Suprapubic skin (tissue), 4 donors: Measurements from ENCODE around the gene FAAP20. TPM values are rescaled to one million over a fixed set of nuclear protein-coding genes. Genes with fewer than 3 reads are reported as not detected.
A peak's percentile ranks its signal among the peaks of the same experiment; 100 is the strongest.

ENCODE experiments used
- DNase-seq, 2 donors: peaks; one replicate each; pipeline ENCODE4 v3.0.0-alpha.2; 2019; ENCODE audit warnings: low spot score in 2 of 2
- H3K27ac ChIP-seq: fragments of 200-600 bp; sonication (generic); one replicate; pipeline ENCODE4 v1.5.1; 2019
- H3K27me3 ChIP-seq: fragments of 200-600 bp; sonication (generic); one replicate; pipeline ENCODE4 v1.5.1; 2019
- H3K36me3 ChIP-seq: fragments of 200-600 bp; sonication (generic); one replicate; pipeline ENCODE4 v1.5.1; 2019
- H3K4me1 ChIP-seq: fragments of 200-600 bp; sonication (generic); one replicate; pipeline ENCODE4 v1.5.1; 2019
- H3K4me3 ChIP-seq: fragments of 200-600 bp; sonication (generic); one replicate; pipeline ENCODE4 v1.5.1; 2019; ENCODE audit warnings: mild to moderate bottlenecking
- H3K9me3 ChIP-seq: fragments of 200-600 bp; sonication (generic); one replicate; pipeline ENCODE4 v1.5.1; 2019
- EP300 ChIP-seq: sonication (generic); formaldehyde crosslinking; IDR thresholded peaks from one replicate; pipeline ENCODE4 v1.6.1; 2017; ENCODE audit warnings: antibody characterized with exemption
- POLR2A ChIP-seq, 2 donors: fragments of 450-650 bp; IDR thresholded peaks; one replicate each; pipeline ENCODE4 v1.6.1; 2017; ENCODE audit warnings: antibody characterized with exemption in 2 of 2, mild to moderate bottlenecking in 2 of 2, moderate library complexity in 2 of 2
- POLR2AphosphoS5 ChIP-seq, 3 donors: sonication (generic); formaldehyde crosslinking; IDR thresholded peaks; one replicate each; pipeline ENCODE4 v1.6.1; 2017; ENCODE audit warnings: antibody characterized with exemption in 3 of 3
- WGBS: methylation state at CpG from one replicate; pipeline ENCODE4 v1.1.5; 2018; 5-methylcytosine and 5-hydroxymethylcytosine counted together
- total RNA-seq, 4 donors: library from RNA; depleted of rRNA; stranded (reverse); fragments of >200 nt; gene quantifications; one replicate each; pipeline ENCODE4 v1.1.0, GENCODE V29; 2016
- TF ChIP-seq, protein P1 (sequence below), 2 donors: fragments of 200-600 bp in 1 of 2; fragments of 450-650 bp in 1 of 2; sonication (generic) in 1 of 2; IDR thresholded peaks; one replicate each; pipeline ENCODE4 v1.5.1; 2016 to 2019; ENCODE audit warnings: antibody characterized with exemption in 2 of 2, mild to moderate bottlenecking in 1 of 2, moderate library complexity in 1 of 2

The FAAP20 gene
- total RNA-seq, 4 donors from 2014 or later, result 18.6 to 47.3 (median 24.9) TPM

DNA sequence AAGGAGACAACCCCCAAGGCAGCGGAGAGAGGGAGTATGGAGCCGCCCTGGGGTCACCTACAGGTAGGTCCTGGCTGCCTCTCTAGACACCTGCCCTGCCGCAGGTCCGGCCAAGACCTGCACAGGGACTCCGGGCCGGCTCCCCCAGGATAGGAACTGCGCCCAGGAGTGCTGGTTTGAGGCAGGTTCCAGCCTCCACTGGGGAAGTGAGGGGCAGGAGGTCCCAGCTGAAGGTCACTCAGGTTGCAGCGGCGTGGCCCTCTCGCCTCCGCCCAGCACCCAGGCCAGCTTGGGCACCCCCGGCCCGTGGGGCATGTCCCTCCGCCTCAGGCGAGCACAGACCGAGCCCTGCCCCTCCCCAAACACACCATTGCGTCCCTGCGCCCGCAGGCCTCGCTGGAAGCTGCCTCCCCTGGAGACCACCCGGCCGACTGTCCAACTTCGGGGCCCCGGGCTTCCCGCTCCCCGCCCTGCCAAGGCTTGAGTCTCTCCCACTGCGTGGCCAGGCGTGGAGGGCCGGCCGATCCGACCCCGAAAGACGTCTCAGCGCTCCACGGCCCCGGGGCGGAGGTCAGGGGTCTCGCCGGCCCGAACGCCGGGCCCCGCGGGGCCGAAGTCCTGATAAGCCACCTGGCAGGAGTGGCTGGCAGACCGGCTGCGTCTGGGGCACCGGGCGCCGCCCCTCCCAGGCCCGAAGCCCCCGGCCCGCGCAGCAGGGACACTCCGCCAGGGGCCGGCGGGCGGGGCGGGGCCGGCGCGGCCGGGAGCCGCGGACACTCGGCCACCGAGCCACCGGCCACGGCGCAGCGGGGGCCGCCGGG is 32.2 kb upstream of the FAAP20 start:
- H3K9me3 ChIP-seq, result no peaks in the 10 kb centered on the region
- no peaks in the 10 kb centered on the region for H3K27me3 ChIP-seq
- H3K36me3 ChIP-seq, result no peaks in the 10 kb centered on the region
- peak in 1 of 2 donors; percentile 83 for DNase-seq
- TF ChIP-seq POLR2AphosphoS5 (IDR thresholded peaks at IDR 0.05) (no peak), EP300 (no peak), POLR2A (IDR thresholded peaks at IDR 0.05) (no peak)
- TF ChIP-seq, protein P1, sequence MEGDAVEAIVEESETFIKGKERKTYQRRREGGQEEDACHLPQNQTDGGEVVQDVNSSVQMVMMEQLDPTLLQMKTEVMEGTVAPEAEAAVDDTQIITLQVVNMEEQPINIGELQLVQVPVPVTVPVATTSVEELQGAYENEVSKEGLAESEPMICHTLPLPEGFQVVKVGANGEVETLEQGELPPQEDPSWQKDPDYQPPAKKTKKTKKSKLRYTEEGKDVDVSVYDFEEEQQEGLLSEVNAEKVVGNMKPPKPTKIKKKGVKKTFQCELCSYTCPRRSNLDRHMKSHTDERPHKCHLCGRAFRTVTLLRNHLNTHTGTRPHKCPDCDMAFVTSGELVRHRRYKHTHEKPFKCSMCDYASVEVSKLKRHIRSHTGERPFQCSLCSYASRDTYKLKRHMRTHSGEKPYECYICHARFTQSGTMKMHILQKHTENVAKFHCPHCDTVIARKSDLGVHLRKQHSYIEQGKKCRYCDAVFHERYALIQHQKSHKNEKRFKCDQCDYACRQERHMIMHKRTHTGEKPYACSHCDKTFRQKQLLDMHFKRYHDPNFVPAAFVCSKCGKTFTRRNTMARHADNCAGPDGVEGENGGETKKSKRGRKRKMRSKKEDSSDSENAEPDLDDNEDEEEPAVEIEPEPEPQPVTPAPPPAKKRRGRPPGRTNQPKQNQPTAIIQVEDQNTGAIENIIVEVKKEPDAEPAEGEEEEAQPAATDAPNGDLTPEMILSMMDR (IDR thresholded peaks at IDR 0.05), result no peak
- H3K4me1 ChIP-seq, result peaks cover 36% of the 10 kb centered on the region
- WGBS, result 23% methylated on average over 6 of the region's 73 CpGs
- H3K27ac ChIP-seq, result peak overlapping the region; percentile 98
- peak overlapping the region; percentile 82 for H3K4me3 ChIP-seq

DNA sequence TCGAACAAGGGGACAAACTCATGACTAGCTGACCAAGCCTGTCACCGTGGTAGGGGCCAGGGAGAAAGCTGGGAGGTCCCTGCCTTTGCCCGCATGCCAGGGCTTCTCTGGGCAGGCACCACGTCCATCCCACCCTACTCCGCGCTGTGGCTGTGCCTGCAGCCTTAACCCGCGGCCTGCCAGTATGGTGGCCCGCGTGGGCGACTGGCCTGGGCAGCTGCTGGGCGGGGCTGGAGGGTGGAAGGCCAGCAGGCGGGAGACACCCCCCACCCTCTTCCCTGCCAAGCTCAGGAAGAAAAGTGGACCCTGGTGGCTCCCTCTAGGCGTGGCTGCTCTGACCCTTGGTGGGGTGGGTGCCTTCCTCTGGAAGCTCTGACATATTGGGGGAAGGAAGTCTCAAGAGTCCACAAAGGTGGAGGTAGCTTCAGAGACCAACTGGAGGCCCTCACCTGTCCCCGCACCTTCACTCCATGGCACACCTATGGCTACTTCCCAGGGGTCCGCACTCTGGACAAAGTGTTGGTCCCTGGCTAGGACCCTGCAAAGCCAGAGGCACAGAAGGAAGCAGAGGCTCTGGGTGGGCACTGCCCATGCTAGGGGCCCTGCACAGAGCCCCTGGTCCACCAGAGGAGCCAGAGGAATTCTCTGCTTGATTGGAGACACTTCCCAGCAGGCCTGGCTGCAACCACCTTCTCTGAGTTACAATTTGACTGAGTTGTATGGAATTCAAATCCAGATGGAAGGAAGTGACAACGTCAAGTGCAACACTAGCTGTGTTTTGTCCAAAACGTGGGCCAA is 30.3 kb upstream of the FAAP20 start:
- TF ChIP-seq, protein P1 (IDR thresholded peaks at IDR 0.05), result no peak
- no peak for TF ChIP-seq POLR2AphosphoS5 (IDR thresholded peaks at IDR 0.05)
- no peak for TF ChIP-seq EP300
- TF ChIP-seq POLR2A (IDR thresholded peaks at IDR 0.05), result no peak
- DNase-seq, result peak in 1 of 2 donors; percentile 61
- Histone ChIP-seq H3K27ac (no peak overlapping the region), H3K27me3 (no peaks in the 10 kb centered on the region), H3K36me3 (no peaks in the 10 kb centered on the region), H3K4me3 (no peak overlapping the region), H3K9me3 (no peaks in the 10 kb centered on the region), H3K4me1 (peaks cover 26% of the 10 kb centered on the region)
- 69% methylated on average over 14 of the region's 18 CpGs for WGBS

DNA sequence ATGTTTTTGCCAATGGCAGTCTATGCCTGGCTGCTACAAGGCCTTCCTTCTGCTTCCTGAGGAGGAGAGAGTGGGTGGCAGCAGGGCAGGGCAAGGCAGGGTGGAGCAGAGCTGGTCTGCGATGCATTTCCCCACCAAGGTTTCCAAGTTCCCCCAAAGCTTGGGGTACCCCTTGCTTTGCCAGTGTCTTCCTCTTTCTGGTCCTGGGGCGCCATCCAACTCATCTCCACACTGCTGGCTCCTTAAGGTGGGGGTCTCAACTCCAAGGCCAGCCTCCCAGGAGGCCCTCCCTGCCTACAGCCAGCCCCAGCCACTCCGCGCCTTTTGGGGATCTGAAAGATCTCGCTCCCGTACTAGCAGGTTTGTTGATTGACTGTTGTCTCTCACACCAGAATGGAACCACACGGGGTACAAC is 29.6 kb upstream of the FAAP20 start:
- H3K27me3 ChIP-seq, result no peaks in the 10 kb centered on the region
- TF ChIP-seq, protein P1 (IDR thresholded peaks at IDR 0.05), result no peak
- no peak for TF ChIP-seq EP300
- no peak for TF ChIP-seq POLR2AphosphoS5 (IDR thresholded peaks at IDR 0.05)
- no peak for TF ChIP-seq POLR2A (IDR thresholded peaks at IDR 0.05)
- H3K4me1 ChIP-seq, result peaks cover 20% of the 10 kb centered on the region
- H3K27ac ChIP-seq, result no peak overlapping the region
- H3K9me3 ChIP-seq, result no peaks in the 10 kb centered on the region
- H3K4me3 ChIP-seq, result no peak overlapping the region
- H3K36me3 ChIP-seq, result no peaks in the 10 kb centered on the region
- DNase-seq, result peak in 1 of 2 donors; percentile 62
- WGBS, result 80% methylated on average over 7 of the region's 7 CpGs

DNA sequence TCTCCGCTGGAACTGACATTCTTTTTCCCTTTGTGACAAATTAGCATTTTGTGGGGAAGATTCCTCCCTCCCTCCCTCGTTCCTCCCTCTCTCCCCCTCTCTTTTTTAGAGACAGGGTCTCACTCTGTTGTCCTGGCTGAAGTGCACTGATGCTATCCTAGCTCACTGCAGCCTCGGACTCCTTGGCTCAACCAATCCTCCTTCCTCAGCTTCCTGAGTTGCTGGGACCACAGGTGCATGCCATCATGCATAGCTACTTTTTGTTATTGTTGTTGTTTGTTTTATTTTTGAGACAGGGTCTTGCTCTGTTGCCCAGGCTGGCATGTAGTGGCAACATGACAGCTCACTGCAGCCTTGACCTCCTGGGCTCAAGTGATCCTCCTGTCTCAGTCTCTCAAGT is 26.7 kb upstream of the FAAP20 start:
- TF ChIP-seq EP300 (no peak), POLR2A (IDR thresholded peaks at IDR 0.05) (no peak), POLR2AphosphoS5 (IDR thresholded peaks at IDR 0.05) (no peak)
- TF ChIP-seq, protein P1 (IDR thresholded peaks at IDR 0.05), result no peak
- Histone ChIP-seq H3K9me3 (no peaks in the 10 kb centered on the region), H3K36me3 (no peaks in the 10 kb centered on the region), H3K4me3 (no peak overlapping the region), H3K4me1 (peaks cover 10% of the 10 kb centered on the region), H3K27ac (peak overlapping the region; percentile 15), H3K27me3 (no peaks in the 10 kb centered on the region)
- WGBS, result 88% methylated on average over 3 of the region's 3 CpGs
- no peak for DNase-seq

DNA sequence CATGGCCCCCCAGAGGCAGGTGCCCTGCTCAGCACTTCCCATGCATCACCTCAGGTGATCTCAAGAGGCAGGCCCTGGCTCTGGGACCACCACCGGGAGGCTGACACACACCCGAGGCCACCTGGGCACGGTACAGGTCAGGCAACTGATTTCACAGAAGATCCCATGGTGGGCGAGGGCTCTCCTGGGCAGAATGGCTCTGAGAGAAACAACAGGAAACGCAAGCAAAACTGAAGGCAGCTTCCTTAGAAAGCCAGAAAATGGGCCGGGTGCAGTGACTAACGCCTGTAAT is 22.1 kb upstream of the FAAP20 start:
- H3K27ac ChIP-seq, result no peak overlapping the region
- no peaks in the 10 kb centered on the region for H3K36me3 ChIP-seq
- H3K4me1 ChIP-seq, result peaks cover 45% of the 10 kb centered on the region
- TF ChIP-seq POLR2AphosphoS5 (IDR thresholded peaks at IDR 0.05) (no peak), POLR2A (IDR thresholded peaks at IDR 0.05) (no peak), EP300 (no peak)
- TF ChIP-seq, protein P1 (IDR thresholded peaks at IDR 0.05), result no peak
- H3K9me3 ChIP-seq, result no peaks in the 10 kb centered on the region
- H3K27me3 ChIP-seq, result no peaks in the 10 kb centered on the region
- no peak overlapping the region for H3K4me3 ChIP-seq
- 88% methylated on average over 4 of the region's 7 CpGs for WGBS
- DNase-seq, result peak in 1 of 2 donors; percentile 57
